ENCODE results near the gene EHD2. TPM values are rescaled to one million over a fixed set of nuclear protein-coding genes. Genes with fewer than 3 reads are reported as not detected.
"Not testable (repeated sequence)": the region's sequence is repeated elsewhere in the genome, so short reads cannot be mapped to it uniquely, and the experiment has no call there.

EHD2 gene
- total RNA-seq, 1 experiment from 2014 or later, result 2.9 TPM

GRCh38 chr19:47663911-47664771 lies 49.1 kb upstream of the EHD2 start:
- BruUV-seq (replicated peaks), result no TSS peak
- H3K9me3 ChIP-seq (ENCODE audit: low read depth, low read length, poor library complexity, severe bottlenecking), result no peaks in the 10 kb centered on the region
- no peak overlapping the region for H3K27ac ChIP-seq (ENCODE audit: low read depth, low read length, poor library complexity, severe bottlenecking)
- H3K4me3 ChIP-seq (ENCODE audit: low read depth, low read length, poor library complexity, severe bottlenecking), result no peak overlapping the region
- peaks cover 10% of the 10 kb centered on the region for H3K4me1 ChIP-seq (ENCODE audit: insufficient read depth, low read length, poor library complexity, severe bottlenecking)
- DNase-seq (ENCODE audit: low spot score), result no peak
- H3K27me3 ChIP-seq (replicated peaks; ENCODE audit: insufficient read depth, low read depth, low read length, poor library complexity), result no peaks in the 10 kb centered on the region
- POLR2A ChIA-PET (ENCODE audit: low non-redundant PET), result no interaction called here
- CTCF ChIA-PET, result no interaction called here
- no peaks in the 10 kb centered on the region for H3K36me3 ChIP-seq (ENCODE audit: insufficient read depth, low read length, poor library complexity, severe bottlenecking)
- TF ChIP-seq EZH2 (IDR thresholded peaks at IDR 0.05; ENCODE audit: borderline replicate concordance, low read depth, low read length, poor library complexity, severe bottlenecking) (no peak), CTCF (conservative IDR thresholded peaks at IDR 0.05; ENCODE audit: low read depth, low read length) (no peak)
- intact Hi-C loops (cut with micrococcal nuclease; ENCODE audit: unreplicated experiment), result no loop called here

GRCh38 chr19:47668556-47668955 lies 44.7 kb upstream of the EHD2 start:
- intact Hi-C loops (cut with micrococcal nuclease; ENCODE audit: unreplicated experiment); H3K4me1 ChIP-seq (ENCODE audit: insufficient read depth, low read length, poor library complexity, severe bottlenecking); H3K4me3 ChIP-seq (ENCODE audit: low read depth, low read length, poor library complexity, severe bottlenecking); H3K9me3 ChIP-seq (ENCODE audit: low read depth, low read length, poor library complexity, severe bottlenecking); H3K27me3 ChIP-seq (replicated peaks; ENCODE audit: insufficient read depth, low read depth, low read length, poor library complexity); BruUV-seq (replicated peaks); POLR2A ChIA-PET (ENCODE audit: low non-redundant PET); H3K36me3 ChIP-seq (ENCODE audit: insufficient read depth, low read length, poor library complexity, severe bottlenecking); DNase-seq (ENCODE audit: low spot score); H3K27ac ChIP-seq (ENCODE audit: low read depth, low read length, poor library complexity, severe bottlenecking): not testable (repeated sequence)
- CTCF ChIA-PET, result interaction anchor here (0.7 kb wide), 1 partner anchor 55 kb away, joined by 3 read pairs; no protein-coding TSS in a partner anchor

- TF ChIP-seq CTCF (conservative IDR thresholded peaks at IDR 0.05; ENCODE audit: low read depth, low read length) (no peak), EZH2 (IDR thresholded peaks at IDR 0.05; ENCODE audit: borderline replicate concordance, low read depth, low read length, poor library complexity, severe bottlenecking) (no peak)
- Histone ChIP-seq H3K36me3 (ENCODE audit: insufficient read depth, low read length, poor library complexity, severe bottlenecking) (peaks cover 5% of the 10 kb centered on the region), H3K4me1 (ENCODE audit: insufficient read depth, low read length, poor library complexity, severe bottlenecking) (no peaks in the 10 kb centered on the region), H3K27me3 (replicated peaks; ENCODE audit: insufficient read depth, low read depth, low read length, poor library complexity) (no peaks in the 10 kb centered on the region), H3K4me3 (ENCODE audit: low read depth, low read length, poor library complexity, severe bottlenecking) (no peak overlapping the region), H3K9me3 (ENCODE audit: low read depth, low read length, poor library complexity, severe bottlenecking) (no peaks in the 10 kb centered on the region), H3K27ac (ENCODE audit: low read depth, low read length, poor library complexity, severe bottlenecking) (no peak overlapping the region)
- intact Hi-C loops (cut with micrococcal nuclease; ENCODE audit: unreplicated experiment), result no loop called here
- BruUV-seq (replicated peaks), result no TSS peak
- ChIA-PET POLR2A (ENCODE audit: low non-redundant PET) (no interaction called here), CTCF (no interaction called here)
- no peak for DNase-seq (ENCODE audit: low spot score)
Observed at GRCh38 chr19:47670736-47671135, 42.5 kb upstream of the EHD2 start.

- POLR2A ChIA-PET (ENCODE audit: low non-redundant PET), result no interaction called here
- intact Hi-C loops (cut with micrococcal nuclease; ENCODE audit: unreplicated experiment), result no loop called here
Observed at GRCh38 chr19:47671499-47671898, 41.7 kb upstream of the EHD2 start.

More at GRCh38 chr19:47671499-47671898, 41.7 kb upstream of the EHD2 start:
- H3K27ac ChIP-seq (ENCODE audit: low read depth, low read length, poor library complexity, severe bottlenecking), result no peak overlapping the region
- no peaks in the 10 kb centered on the region for H3K27me3 ChIP-seq (replicated peaks; ENCODE audit: insufficient read depth, low read depth, low read length, poor library complexity)
- no peaks in the 10 kb centered on the region for H3K9me3 ChIP-seq (ENCODE audit: low read depth, low read length, poor library complexity, severe bottlenecking)
- no peaks in the 10 kb centered on the region for H3K4me1 ChIP-seq (ENCODE audit: insufficient read depth, low read length, poor library complexity, severe bottlenecking)
- no peak overlapping the region for H3K4me3 ChIP-seq (ENCODE audit: low read depth, low read length, poor library complexity, severe bottlenecking)
- CTCF ChIA-PET, result no interaction called here
- no TSS peak for BruUV-seq (replicated peaks)
- peaks cover 5% of the 10 kb centered on the region for H3K36me3 ChIP-seq (ENCODE audit: insufficient read depth, low read length, poor library complexity, severe bottlenecking)
- no peak for DNase-seq (ENCODE audit: low spot score)
- TF ChIP-seq EZH2 (IDR thresholded peaks at IDR 0.05; ENCODE audit: borderline replicate concordance, low read depth, low read length, poor library complexity, severe bottlenecking) (no peak), CTCF (conservative IDR thresholded peaks at IDR 0.05; ENCODE audit: low read depth, low read length) (no peak)

Data from A673 (cell line).